ENCODE data around the gene UBAP2L.
"Not testable (repeated sequence)": the region's sequence is repeated elsewhere in the genome, so short reads cannot be mapped to it uniquely, and the experiment has no call there.

- not testable (repeated sequence) for TF ChIP-seq CREB1 (CRISPR knock-in tag; IDR thresholded peaks at IDR 0.05; ENCODE audit: low read depth); EZH2 (IDR thresholded peaks at IDR 0.05; ENCODE audit: low read depth, unreplicated experiment); ZNF462 (CRISPR knock-in tag; IDR thresholded peaks at IDR 0.05); CTCF (conservative IDR thresholded peaks at IDR 0.05; ENCODE audit: low read depth in 2 of 2); REST (IDR thresholded peaks at IDR 0.05; ENCODE audit: unreplicated experiment); EZH2phosphoT487 (IDR thresholded peaks at IDR 0.05; ENCODE audit: unreplicated experiment); JUNB (IDR thresholded peaks at IDR 0.05; ENCODE audit: unreplicated experiment); ZNF331 (CRISPR knock-in tag; IDR thresholded peaks at IDR 0.05; ENCODE audit: low read depth); NANOG (IDR thresholded peaks at IDR 0.05; ENCODE audit: borderline replicate concordance); POLR2AphosphoS5 (IDR thresholded peaks at IDR 0.05; ENCODE audit: low read depth); ZNF114 (CRISPR knock-in tag; IDR thresholded peaks at IDR 0.05)
Observed at GRCh38 chr1:154309136-154309535, 88.4 kb downstream of the UBAP2L start.

Data from GM23338 (cell line).